ENCODE measurements around the gene TRA2A.
A peak's percentile ranks its signal among the peaks of the same experiment; 100 is the strongest.
"Not testable (repeated sequence)": the region's sequence is repeated elsewhere in the genome, so short reads cannot be mapped to it uniquely, and the experiment has no call there.

Gene TRA2A

DNA sequence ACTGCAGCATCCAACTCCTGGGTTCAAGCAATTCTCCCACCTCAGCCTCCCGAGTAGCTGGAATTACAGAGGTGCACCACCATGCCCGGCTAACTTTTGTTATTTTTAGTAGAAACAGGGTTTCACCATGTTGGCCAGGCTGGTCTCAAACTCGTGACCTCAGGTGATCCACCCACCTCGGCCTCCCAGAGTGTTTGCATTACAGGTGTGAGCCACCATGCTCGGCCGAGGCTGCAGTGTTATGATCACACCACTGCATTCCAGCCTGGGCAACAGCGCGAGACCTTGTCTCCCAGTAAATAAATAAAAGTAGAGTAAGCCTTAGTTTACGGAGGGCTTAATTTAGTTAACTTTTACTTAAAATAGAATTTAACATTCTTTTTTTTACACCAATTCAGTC, 37.8 kb downstream of the TRA2A start:
- DNase-seq (ENCODE audit: low read depth) = no peak

DNA sequence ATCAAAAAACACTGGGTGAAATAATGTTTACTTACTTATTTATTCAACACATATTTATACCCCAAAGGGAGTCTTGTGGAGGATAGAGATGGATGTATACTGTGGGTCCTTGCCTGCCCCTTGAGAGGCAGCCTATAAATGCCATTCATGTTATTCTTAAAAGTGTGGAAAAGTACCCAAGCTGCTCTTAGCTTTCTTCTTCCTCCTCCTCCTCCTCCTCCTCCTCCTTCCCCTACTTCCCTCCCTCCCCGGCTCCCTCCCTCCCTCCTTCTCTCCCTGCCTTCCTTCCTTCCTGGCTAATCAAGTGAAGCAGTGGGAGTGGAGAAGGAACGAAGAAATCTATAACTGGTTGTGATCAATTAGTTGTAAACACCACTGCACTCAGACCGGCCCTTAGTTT, 40.3 kb downstream of the TRA2A start:
- no peak for DNase-seq (ENCODE audit: low read depth)

DNA sequence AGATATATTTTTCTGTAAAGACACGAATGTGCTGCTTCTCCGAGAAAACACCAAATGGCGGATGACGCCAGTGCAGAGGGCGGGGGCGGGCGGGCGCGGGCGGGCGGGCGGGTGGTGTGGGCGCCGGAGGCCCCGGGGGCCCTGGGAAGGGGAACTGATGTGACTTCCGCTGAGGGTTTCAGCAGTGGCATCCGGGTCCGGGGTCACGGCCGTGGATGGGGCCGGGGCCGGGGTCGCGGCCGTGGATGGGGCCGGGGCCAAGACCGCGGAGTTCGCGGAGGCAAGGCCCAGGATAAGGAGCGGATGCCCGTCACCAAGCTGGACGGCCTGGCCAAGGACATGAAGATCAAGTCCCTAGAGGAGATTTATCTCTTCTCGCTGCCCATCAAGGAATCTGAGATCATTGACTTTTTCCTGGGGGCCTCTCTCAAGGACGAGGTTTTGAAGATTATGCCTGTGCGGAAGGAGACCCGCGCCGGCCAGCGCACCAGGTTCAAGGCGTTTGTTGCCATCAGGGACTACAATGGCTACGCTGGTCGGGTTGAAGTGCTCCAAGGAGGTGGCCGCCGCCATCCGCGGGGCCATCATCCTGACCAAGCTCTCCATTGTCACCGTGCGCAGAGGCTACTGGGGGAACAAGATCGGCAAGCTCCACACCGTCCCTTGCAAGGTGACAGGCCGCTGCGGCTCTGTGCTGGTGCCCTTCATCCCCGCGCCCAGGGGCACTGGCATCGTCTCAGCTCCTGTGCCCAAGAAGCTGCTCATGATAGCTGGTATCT, 41.2 kb downstream of the TRA2A start:
- DNase-seq (ENCODE audit: low read depth) = no peak

DNA sequence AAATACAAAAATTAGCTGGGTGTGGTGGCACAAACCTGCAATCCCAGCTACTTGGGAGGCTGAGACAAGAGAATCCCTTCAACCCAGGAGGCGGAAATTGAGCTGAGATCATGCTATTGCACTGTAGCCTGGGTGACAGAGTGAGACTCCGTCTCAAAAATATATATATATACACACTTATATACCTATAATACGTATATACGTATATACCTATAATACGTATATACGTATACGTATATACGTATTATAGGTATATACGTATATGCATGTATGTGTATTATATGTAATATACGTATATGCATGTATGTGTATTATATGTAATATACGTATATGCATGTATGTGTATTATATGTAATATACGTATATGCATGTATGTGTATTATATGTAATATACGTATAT, 43.1 kb downstream of the TRA2A start:
- not testable (repeated sequence) for DNase-seq (ENCODE audit: low read depth)

DNA sequence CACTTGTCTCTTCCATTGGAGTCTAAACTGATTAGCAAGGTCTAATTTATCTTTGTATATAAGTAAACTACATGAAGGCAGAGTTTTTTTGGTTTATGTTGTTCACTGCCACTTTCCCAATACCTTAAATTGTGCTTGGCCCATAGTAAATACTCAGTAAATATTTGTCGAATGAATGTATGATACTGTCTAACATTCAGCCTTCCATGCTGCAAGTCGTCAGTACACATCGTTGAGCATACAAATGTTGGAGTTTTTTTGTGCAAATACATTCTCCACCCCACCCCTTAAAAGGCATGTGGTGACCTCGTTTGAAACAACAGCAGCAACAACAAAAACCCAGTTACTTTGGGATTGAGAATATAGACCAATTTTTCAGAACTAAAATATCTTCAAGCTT, 44.1 kb downstream of the TRA2A start:
- DNase-seq (ENCODE audit: low read depth) = no peak

- DNase-seq (ENCODE audit: low read depth) = no peak
These were observed 45.6 kb downstream of the TRA2A start for GRCh38 chr7:23486002-23486773.

- DNase-seq (ENCODE audit: low read depth) = no peak
These were observed 49.1 kb downstream of the TRA2A start for GRCh38 chr7:23482686-23483085.

- DNase-seq (ENCODE audit: low read depth) = no peak
These were observed 53.6 kb downstream of the TRA2A start for GRCh38 chr7:23477962-23478866.

DNA sequence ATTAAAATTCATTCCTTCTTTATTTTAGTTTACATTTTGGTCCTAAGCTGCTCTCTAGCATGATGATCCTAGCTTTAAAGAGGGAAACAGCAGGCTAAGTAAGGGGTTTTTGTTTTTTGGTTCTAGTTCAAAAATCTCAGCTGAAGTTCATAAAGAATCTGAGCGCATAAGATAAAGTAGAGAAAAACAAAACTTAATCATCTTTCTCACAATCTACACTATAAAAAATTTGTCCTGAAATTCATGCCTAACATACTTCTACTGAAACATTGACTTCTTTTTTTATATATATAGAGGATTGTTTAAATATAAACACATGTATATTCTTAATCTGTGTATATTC, 54.7 kb downstream of the TRA2A start:
- no peak for DNase-seq (ENCODE audit: low read depth)

GRCh38 chr7:23476286-23477156, 55.3 kb downstream of the TRA2A start:
- DNase-seq (ENCODE audit: low read depth) = no peak

DNA sequence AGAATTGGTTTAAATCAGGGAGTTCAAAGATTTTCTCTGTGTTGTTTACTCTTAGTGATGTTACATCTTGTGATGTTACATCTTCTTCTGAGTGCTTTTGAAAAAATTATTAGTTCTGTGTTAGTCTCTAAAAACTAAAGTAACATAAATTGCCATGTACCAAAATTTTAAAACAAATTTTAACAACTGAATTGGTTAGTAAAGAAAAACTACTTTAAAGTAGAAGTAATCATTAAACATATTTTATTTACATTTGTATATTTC, 56.3 kb downstream of the TRA2A start:
- DNase-seq (ENCODE audit: low read depth) = no peak

GRCh38 chr7:23474829-23475575, 56.8 kb downstream of the TRA2A start:
- DNase-seq (ENCODE audit: low read depth) = no peak

DNA sequence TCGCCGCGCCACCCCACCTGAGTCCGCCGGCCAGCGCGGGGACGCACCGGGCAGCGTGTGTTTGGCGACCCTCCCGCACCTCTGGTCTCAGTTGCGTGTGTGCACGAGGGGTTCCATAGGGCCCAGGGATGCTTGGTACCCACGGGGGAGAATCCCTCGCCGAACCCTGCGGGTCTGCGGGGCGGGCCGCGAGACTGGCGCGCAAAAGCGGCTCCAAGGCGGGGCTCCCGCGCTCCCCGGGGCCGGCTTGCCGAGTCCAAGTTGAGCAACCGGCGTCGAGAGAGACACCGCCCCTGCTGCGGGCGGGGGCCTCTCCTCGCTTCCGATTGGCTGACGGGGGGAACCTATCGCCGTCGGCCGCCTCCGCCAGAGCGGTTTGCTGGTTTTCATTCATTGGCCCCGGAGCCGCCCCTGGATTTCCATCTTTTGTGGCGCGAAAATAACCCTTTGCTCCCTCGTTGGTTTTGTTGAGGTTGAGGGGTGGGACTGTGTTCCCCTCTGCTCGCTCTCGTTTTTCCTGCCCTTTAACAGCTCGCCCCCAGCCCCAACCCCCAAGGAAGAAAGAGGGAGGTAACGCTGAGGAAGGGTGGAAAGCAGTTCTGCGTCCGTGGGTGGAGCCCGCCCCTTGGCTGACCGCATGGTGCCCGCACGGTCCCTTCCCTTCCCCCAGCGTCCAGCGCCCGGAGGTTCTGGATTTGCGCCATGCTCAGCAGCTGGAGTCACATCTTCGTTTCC, 57.5 kb downstream of the TRA2A start:
- DNase-seq (ENCODE audit: low read depth) = peak; percentile 94

GRCh38 chr7:23473844-23474093, 58.0 kb downstream of the TRA2A start:
- DNase-seq (ENCODE audit: low read depth) = no peak

GRCh38 chr7:23472956-23473843, 58.6 kb downstream of the TRA2A start:
- DNase-seq (ENCODE audit: low read depth) = no peak

- no peak for DNase-seq (ENCODE audit: low read depth)
These were observed 59.2 kb downstream of the TRA2A start for GRCh38 chr7:23472556-23472955.

- DNase-seq (ENCODE audit: low read depth) = no peak
These were observed 59.7 kb downstream of the TRA2A start for GRCh38 chr7:23472046-23472445.

GRCh38 chr7:23471106-23471859, 60.5 kb downstream of the TRA2A start:
- DNase-seq (ENCODE audit: low read depth) = peak; percentile 71

Measured in fibroblast of the conjunctiva (primary cell).